ENCODE measurements around the gene ZNF488. TPM values are rescaled to one million over a fixed set of nuclear protein-coding genes. Genes with fewer than 3 reads are reported as not detected.
A peak's percentile ranks its signal among the peaks of the same experiment; 100 is the strongest.

The ZNF488 gene
- polyA plus RNA-seq, 2 of the 4 experiments (the other 2 are of a cell fraction) = 4.0 to 8.3 TPM

DNA sequence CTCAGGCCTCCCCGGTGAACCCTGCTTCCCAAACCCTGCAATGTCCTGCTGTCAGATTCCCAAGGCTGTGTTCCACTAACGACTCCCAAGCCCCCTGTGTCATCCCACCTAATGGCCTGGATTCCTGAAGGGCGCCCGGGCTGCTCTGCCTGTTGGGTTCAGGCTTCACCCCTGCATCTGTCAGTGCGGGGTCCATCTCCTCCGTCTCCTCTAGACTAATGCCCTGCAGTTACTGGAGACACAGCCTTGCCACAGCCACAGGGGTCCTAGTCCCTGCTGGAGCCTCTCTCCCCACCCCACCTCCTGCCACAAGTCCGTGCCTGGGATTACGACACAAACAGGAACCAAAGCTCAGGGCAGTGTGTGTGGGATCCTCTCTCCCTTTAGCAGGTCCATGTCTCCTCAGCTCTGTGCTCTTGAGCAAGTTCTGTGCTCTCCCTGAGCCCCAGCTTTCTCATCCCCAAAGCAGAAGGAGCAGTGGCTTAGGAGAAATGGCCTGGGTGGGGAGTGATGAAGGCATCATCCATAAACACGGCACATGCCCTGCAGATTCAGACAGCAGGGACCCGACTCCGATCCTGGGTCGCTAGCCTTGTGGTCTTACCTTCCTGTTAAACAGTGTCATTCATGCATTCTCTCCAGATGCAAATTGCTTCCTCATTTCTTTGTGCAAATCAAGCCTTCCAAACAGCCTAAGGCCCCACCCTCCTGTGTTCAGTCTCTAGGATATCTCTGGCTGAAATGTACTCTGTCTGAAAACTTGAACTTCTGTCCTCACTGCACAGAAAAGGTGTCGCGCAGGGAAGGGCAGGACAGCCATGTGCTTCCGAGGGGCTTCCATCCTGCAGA lies 44.1 kb downstream of the ZNF488 start:
- FAIRE-seq (no peak), ATAC-seq (peak; percentile 28 to 55; a peak in 4 of 6 replicates)
- POLR2A ChIA-PET = no interaction called here

DNA sequence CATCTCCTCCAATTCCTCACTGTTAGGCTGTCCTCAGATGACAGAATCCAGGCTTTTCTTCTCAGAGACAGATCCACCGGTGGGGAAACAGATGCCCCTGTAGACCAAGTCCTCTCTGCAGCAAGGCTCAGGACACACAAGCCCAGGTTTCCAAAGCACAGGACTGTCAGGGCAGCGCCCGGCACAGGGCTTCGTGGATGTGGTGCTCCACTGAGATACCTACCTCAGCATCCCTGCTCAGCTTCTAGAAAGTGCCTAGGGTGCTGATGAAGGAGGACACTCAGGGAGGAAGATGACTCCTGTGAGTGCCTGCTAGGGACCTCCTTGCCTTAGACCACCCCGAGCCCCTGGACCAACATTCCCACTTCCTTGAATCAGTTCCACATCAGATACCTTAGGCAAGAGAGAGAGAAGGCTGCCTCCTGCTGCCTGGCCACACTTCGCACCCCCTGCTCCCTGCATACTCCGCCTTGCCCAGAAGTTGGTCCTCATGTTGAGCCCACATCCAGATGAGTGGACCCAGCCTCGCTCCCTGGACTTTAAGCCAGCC lies 44.8 kb downstream of the ZNF488 start:
- TF ChIP-seq BHLHE40 (IDR thresholded peaks at IDR 0.05; ENCODE audit: low read depth, low read length) = no peak
- TF ChIP-seq KDM5A (IDR thresholded peaks at IDR 0.05) = no peak
- TF ChIP-seq, protein P1, sequence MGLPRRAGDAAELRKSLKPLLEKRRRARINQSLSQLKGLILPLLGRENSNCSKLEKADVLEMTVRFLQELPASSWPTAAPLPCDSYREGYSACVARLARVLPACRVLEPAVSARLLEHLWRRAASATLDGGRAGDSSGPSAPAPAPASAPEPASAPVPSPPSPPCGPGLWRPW (IDR thresholded peaks at IDR 0.05) = no peak
- no peak for TF ChIP-seq SREBF2 (IDR thresholded peaks at IDR 0.05)
- no peak for TF ChIP-seq CBX2 (IDR thresholded peaks at IDR 0.05; ENCODE audit: borderline replicate concordance, low read depth)
- no peak overlapping the region for H3K4me3 ChIP-seq
- H3K4me2 ChIP-seq = no peak overlapping the region
- DNase-seq (ENCODE audit: low read depth in 1 of 2, low spot score in 1 of 2) = no peak
- peak; percentile 10 to 45; a peak in 4 of 6 replicates for ATAC-seq
- H3K4me1 ChIP-seq = no peaks in the 10 kb centered on the region
- H3K9me3 ChIP-seq = no peaks in the 10 kb centered on the region
- whole genome bisulfite sequencing (ENCODE audit: missing lambda C conversion rate) = 66% methylated on average over 8 of the region's 8 CpGs
- no peak overlapping the region for H3K27ac ChIP-seq
- FAIRE-seq = no peak
- POLR2A ChIA-PET = no interaction called here
- CTCF ChIA-PET = interaction anchor here (0.7 to 4.1 kb wide), 10 partner anchors 8 to 314 kb away, joined by 3 to 24 read pairs (median 10); partner anchors contain the start of genes GDF2 and RBP3

More for the DNA sequence above, 44.1 kb downstream of the ZNF488 start:
- Histone ChIP-seq H3K4me3 (no peak overlapping the region), H3K27ac (no peak overlapping the region), H3K4me1 (no peaks in the 10 kb centered on the region), H3K4me2 (no peak overlapping the region), H3K9me3 (no peaks in the 10 kb centered on the region)
- WGBS (ENCODE audit: missing lambda C conversion rate) = 61% methylated on average over 12 of the region's 15 CpGs
- CTCF ChIA-PET = interaction anchor here (0.7 to 4.1 kb wide), 20 partner anchors 9 to 315 kb away, joined by 3 to 24 read pairs (median 4); partner anchors contain the start of genes GDF2 and RBP3
- no peak for TF ChIP-seq FOSL2 (IDR thresholded peaks at IDR 0.05)
- TF ChIP-seq FOSL2 (CRISPR knock-in tag; IDR thresholded peaks at IDR 0.05) = no peak
- TF ChIP-seq POLR2AphosphoS2 (conservative IDR thresholded peaks at IDR 0.05; ENCODE audit: low read length) = no peak
- TF ChIP-seq, protein P2, sequence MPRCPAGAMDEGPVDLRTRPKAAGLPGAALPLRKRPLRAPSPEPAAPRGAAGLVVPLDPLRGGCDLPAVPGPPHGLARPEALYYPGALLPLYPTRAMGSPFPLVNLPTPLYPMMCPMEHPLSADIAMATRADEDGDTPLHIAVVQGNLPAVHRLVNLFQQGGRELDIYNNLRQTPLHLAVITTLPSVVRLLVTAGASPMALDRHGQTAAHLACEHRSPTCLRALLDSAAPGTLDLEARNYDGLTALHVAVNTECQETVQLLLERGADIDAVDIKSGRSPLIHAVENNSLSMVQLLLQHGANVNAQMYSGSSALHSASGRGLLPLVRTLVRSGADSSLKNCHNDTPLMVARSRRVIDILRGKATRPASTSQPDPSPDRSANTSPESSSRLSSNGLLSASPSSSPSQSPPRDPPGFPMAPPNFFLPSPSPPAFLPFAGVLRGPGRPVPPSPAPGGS (IDR thresholded peaks at IDR 0.05) = no peak
- TF ChIP-seq MAFK (IDR thresholded peaks at IDR 0.05; ENCODE audit: partially characterized antibody) = no peak
- TF ChIP-seq MYC (IDR thresholded peaks at IDR 0.05; ENCODE audit: borderline replicate concordance, low read length) = no peak
- TF ChIP-seq NFE2L2 (conservative IDR thresholded peaks at IDR 0.05; ENCODE audit: low read length) = no peak
- no peak for TF ChIP-seq ZFP36 (IDR thresholded peaks at IDR 0.05; ENCODE audit: borderline replicate concordance, partially characterized antibody)
- DNase-seq (ENCODE audit: low read depth in 1 of 2, low spot score in 1 of 2) = no peak

DNA sequence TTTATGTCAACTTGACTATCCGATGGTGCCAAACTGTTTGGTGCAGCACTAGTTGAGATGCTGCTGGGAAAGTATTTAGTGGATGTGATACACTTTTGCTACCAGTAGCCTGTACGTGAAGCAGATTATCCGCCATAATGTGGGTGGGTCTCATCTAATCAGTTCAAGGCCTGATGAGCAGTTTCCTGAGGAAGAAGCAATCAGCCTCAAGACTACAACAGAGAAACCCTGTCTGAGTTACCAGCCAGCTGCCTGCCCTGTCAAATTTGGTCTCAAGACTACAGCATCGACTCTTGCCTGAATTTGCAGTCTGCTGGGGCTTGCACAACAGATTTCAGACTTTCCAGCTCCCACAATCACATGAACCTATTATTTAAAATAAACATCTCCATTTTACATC lies 46.8 kb downstream of the ZNF488 start:
- WGBS (ENCODE audit: missing lambda C conversion rate) = 42% methylated on average over 4 of the region's 4 CpGs
- Histone ChIP-seq H3K4me3 (no peak overlapping the region), H3K27ac (no peak overlapping the region), H3K4me1 (no peaks in the 10 kb centered on the region), H3K9me3 (no peaks in the 10 kb centered on the region), H3K4me2 (no peak overlapping the region)
- FAIRE-seq = no peak
- DNase-seq (ENCODE audit: low read depth in 1 of 2, low spot score in 1 of 2) = no peak
- no peak for ATAC-seq
- TF ChIP-seq MAX (IDR thresholded peaks at IDR 0.05) (no peak), EHMT2 (IDR thresholded peaks at IDR 0.05; ENCODE audit: low read depth) (no peak), USF2 (IDR thresholded peaks at IDR 0.05) (no peak), ZSCAN20 (CRISPR knock-in tag; IDR thresholded peaks at IDR 0.05) (no peak), NPAS2 (CRISPR knock-in tag; IDR thresholded peaks at IDR 0.05; ENCODE audit: borderline replicate concordance) (no peak), GATA3 (IDR thresholded peaks at IDR 0.05; ENCODE audit: borderline replicate concordance) (no peak), RNF2 (IDR thresholded peaks at IDR 0.05; ENCODE audit: borderline replicate concordance, low read depth) (no peak), CEBPB (IDR thresholded peaks at IDR 0.05) (no peak), RAD21 (conservative IDR thresholded peaks at IDR 0.05 in 1 of 2, IDR thresholded peaks at IDR 0.05 in 1 of 2) (no peak), PHF8 (IDR thresholded peaks at IDR 0.05; ENCODE audit: borderline replicate concordance, low read depth) (no peak)
- ChIA-PET CTCF (interaction anchor here (4.1 kb wide), 1 partner anchor 312 kb away, joined by 13 read pairs; no protein-coding TSS in a partner anchor), POLR2A (no interaction called here)

Data from A549 (cell line).